Frontal cortex (tissue), 4 donors: ENCODE results near the gene CENATAC. TPM values are rescaled to one million over a fixed set of nuclear protein-coding genes. Genes with fewer than 3 reads are reported as not detected.
A peak's percentile ranks its signal among the peaks of the same experiment; 100 is the strongest.
"Not testable (repeated sequence)": the region's sequence is repeated elsewhere in the genome, so short reads cannot be mapped to it uniquely, and the experiment has no call there.

Experiments used
- DNase-seq, 2 donors: peaks; one replicate each; pipeline ENCODE4 v3.0.0; 2012; ENCODE audit warnings: low spot score in 2 of 2
- FAIRE-seq: peaks from 2 replicates; lab custom pipeline; 2012; peaks lifted over from hg19 to GRCh38; lab: Jason Lieb, UNC
- total RNA-seq: library from RNA; depleted of rRNA; stranded (reverse); fragments of >200 nt; gene quantifications from one replicate; pipeline ENCODE4 v1.2.3, GENCODE V29; 2014
- donor health status: control.
- donor health status: control.
- donor health status: control.

Gene CENATAC, protein sequence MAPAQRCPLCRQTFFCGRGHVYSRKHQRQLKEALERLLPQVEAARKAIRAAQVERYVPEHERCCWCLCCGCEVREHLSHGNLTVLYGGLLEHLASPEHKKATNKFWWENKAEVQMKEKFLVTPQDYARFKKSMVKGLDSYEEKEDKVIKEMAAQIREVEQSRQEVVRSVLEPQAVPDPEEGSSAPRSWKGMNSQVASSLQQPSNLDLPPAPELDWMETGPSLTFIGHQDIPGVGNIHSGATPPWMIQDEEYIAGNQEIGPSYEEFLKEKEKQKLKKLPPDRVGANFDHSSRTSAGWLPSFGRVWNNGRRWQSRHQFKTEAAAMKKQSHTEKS
- 23.6 TPM for total RNA-seq

- DNase-seq (peak; percentile 95 to 98), FAIRE-seq (no peak)
These were observed at the start of gene CENATAC for GRCh38 chr11:118997627-118998387. Gene CENATAC (plus strand): TSS chr11:118998138. CDS start chr11:118998198, 60 bp downstream.

DNA sequence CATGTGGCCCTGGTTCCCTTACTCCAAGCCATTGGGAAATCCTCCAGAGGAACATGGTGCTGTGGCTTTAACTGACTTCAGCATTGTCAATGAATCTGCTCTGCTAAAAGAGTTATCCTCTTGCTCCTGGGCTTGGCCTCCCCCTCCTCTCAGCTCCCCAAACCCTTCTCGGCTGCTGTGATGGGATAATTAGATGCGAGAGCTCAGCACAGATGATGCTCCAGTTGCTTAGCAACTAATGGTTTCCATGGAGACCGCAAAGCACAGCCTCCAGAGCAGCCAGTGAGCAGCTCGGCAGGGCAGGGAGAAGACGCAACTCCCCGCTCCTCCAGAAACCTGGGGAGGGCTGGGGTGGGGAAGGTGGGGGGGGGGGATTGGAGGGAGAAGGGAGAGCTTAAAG is 44.7 kb upstream of the CENATAC start:
- DNase-seq, result peak; percentile 62 to 76

GRCh38 chr11:118953976-118954375 is 44.0 kb upstream of the CENATAC start:
- not testable (repeated sequence) for DNase-seq, FAIRE-seq

More for the DNA sequence above, 44.7 kb upstream of the CENATAC start:
- no peak for FAIRE-seq

- FAIRE-seq (no peak), DNase-seq (peak; percentile 83 to 95)
These were observed 41.7 kb upstream of the CENATAC start, which contains the start of gene UPK2 for GRCh38 chr11:118956094-118956846. Gene UPK2 (plus strand): TSS chr11:118956298. CDS start chr11:118956351, 53 bp downstream.

DNA sequence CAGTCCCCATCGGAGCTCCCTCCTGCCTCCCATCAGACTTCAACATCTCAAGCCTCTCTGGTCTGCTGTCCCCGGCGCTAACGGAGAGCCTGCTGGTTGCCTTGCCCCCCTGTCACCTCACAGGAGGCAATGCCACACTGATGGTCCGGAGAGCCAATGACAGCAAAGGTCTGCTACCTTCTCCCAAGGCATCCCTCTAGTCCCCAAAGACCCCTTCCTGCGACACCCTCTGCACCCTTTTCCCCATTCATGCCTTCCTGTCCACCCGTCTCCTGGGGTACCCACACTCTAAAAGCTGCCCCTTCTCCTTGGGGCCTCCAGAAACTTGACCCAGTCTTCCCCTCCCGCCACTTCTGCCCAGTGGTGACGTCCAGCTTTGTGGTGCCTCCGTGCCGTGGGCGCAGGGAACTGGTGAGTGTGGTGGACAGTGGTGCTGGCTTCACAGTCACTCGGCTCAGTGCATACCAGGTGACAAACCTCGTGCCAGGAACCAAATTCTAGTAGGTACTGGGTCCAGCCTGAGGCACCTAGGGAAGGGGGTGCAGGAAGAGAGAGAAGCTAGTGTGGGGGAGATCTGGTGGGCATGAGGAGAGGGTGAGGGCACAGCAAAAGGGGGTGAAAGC is 41.0 kb upstream of the CENATAC start:
- FAIRE-seq, result no peak
- DNase-seq, result no peak

- FAIRE-seq (no peak), DNase-seq (no peak)
These were observed 40.4 kb upstream of the CENATAC start for GRCh38 chr11:118957549-118957948.

DNA sequence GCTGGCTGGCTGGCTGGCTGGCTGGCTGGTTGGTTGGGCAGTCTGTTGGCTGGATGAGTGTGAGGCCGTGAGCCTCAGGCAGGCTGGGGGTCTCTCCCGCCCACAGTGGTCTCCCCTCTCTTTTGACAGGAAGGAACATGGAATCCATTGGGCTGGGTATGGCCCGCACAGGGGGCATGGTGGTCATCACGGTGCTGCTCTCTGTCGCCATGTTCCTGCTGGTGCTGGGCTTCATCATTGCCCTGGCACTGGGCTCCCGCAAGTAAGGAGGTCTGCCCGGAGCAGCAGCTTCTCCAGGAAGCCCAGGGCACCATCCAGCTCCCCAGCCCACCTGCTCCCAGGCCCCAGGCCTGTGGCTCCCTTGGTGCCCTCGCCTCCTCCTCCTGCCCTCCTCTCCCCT is 40.0 kb upstream of the CENATAC start:
- no peak for DNase-seq
- FAIRE-seq, result no peak

- FAIRE-seq (no peak), DNase-seq (no peak)
These were observed 39.4 kb upstream of the CENATAC start for GRCh38 chr11:118958577-118958976.

DNA sequence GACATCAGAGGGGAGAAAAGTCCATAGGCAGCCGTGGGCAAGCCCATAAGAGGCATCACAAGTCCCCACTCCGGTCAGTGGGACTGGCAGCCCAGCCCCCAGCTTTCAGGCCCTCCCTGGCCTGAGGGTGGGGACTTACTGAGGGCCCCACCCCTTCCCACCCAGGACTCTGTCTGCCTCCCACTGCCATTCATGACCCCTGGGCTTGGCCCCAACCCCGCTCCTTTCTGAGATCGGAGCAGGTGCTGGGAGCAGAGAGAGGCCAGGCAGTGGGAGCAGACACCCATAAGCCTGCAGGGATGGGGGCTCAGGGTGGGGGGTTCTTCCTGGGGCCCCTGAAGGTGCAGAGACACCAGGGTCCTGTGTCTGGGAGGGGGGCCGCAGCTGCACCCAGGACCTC is 36.7 kb upstream of the CENATAC start:
- no peak for DNase-seq
- no peak for FAIRE-seq

DNA sequence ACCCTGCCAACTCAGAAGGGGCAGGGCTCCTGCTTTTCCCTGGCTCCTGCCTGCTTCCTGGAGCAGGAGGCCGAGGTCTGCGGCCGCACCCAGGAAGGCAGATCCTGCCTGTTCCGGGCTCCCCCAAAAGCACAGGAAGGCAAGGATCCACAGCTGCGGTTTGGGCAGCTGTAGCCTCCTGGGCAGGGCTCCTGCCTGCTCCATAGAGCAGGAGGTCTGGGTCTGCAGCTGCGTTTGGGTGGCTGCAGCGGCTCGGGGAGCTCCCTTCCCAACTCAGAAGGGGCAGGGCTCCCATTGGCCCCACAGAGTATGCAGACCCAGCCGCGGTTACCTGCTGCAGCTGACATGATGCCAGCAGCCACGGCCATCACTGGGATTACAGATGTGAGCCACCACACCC is 36.3 kb upstream of the CENATAC start:
- FAIRE-seq (no peak), DNase-seq (no peak)

DNA sequence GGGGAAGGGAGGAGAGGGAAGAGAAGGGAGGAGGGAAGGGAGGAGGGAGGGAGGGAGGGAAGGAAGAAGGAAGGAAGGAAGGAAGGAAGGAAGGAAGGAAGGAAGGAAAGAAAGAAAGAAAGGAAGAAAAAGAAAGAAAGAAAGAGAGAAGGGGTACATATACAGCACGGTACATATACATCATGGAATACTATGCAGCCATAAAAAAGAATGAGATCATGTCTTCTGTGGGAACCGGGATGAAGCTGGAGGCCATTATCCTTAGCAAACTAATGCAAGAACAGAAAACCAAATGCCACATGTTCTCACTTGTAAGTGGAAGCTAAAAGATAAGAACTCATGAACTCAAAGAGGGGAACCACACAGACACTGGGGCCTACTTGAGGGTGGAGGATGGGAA is 28.4 kb upstream of the CENATAC start:
- not testable (repeated sequence) for DNase-seq, FAIRE-seq

- FAIRE-seq, result no peak
- no peak for DNase-seq
These were observed 26.3 kb upstream of the CENATAC start, which contains the start of gene FOXR1 for GRCh38 chr11:118971646-118972045. Gene FOXR1 (plus strand): TSS chr11:118971761. CDS start chr11:118971932, 171 bp downstream.

GRCh38 chr11:118973985-118974384 is 24.0 kb upstream of the CENATAC start:
- DNase-seq, result no peak
- no peak for FAIRE-seq

DNA sequence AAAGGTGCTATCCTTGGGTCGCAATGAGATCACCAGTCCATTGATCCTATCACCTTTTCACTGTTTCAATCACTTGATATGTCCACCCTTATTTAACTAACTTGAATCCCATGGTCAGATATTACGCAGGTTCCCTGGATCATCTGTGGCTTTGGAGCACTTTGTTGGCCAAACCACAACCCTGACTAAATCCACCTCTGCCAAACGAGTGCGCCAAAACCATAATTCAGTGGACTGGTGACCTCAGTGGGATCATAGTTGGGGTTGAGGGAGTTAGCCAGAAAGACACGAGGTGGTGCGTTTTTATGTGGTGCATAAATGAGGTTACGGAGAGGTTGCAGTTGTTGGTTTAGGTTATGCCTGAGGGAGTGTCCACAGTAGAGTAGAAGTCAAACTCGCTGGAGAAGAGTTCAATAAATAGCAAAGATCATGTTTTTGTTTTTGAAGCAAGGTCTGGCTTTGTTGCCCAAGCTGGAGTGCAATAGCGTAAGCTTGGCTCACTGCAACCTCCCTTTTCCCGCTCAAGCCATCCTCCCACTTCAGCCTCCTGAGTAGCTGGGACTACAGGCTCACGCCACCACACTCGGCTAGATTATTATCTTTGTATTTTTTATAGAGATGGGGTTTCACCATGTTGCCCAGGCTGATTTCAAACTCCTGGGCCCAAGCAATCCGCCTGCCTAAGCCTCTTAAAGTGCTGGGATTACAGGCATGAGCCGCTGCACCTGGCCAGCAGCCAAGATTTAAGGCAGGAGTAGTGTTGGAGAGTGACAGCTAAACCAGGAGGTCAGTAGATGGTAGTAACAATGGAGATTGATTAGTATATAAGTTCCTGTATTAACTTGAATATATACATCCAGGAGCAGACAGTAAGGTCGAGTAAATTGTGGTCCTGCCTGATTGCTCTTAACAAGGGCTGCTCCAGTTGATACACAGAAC is 21.9 kb upstream of the CENATAC start:
- FAIRE-seq (no peak), DNase-seq (no peak)

DNA sequence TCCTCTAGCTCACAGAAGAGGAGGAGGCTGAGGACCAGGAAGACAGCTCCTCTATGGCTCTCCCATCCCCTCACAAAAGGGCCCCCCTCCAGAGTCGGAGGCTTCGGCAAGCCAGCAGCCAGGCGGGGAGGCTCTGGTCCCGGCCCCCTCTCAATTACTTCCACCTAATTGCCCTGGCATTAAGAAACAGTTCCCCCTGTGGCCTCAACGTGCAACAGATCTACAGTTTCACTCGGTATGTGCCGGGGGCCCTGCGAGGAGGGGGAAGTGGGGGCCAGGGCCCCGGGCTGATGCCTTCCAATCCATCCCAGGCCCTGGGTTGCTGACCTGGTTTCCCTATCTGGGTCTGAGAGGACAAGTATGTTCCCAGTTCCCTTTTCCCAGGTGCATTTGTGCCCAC is 18.5 kb upstream of the CENATAC start:
- no peak for FAIRE-seq
- no peak for DNase-seq

DNA sequence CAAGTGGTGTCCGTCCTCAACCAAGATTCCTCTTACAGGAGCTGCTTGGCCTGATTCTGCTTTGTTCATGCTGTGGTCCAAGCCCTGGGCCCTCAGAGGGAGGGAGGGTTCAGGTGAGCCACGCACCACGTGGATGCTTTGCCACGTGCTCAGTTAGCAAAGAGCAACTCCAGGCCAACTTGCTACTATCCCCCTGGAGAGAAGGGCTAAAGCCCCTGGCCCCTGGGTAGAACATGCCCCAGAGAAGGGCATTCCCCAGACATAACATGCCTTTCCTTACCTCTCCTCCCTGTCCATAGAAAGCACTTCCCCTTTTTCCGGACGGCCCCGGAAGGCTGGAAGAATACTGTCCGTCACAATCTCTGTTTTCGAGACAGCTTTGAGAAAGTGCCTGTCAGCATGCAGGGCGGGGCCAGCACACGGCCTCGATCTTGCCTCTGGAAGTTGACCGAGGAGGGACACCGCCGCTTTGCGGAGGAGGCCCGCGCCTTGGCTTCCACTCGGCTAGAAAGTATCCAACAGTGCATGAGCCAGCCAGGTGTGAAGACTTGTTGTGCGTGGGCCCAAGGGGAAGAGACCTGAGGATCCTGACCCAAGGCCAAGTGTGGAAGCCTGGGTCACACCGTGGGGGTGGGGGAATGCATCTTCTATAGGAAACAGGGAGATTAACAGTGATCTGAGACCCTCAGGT is 17.6 kb upstream of the CENATAC start:
- no peak for DNase-seq
- FAIRE-seq, result no peak

DNA sequence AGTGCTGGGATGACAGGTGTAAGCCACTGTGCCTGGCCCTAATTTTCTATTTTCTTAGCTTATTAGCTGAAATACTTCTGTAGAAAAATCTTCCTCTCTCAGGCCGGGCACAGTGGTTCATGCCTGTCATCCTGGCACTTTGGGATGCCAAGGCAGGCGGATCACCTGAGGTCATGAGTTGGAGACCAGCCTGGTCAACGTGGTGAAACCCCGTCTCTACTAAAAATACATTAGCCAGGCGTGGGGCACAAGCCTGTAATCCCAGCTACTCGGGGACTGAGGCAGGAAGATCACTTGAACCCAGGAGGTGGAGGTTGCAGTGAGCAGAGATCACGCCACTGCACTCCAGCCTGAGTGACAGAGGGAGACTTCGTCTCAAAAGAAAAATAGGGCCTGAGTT is 13.6 kb upstream of the CENATAC start:
- DNase-seq, FAIRE-seq: not testable (repeated sequence)

GRCh38 chr11:118984825-118985224 is 13.1 kb upstream of the CENATAC start:
- FAIRE-seq (no peak), DNase-seq (no peak)
